ENCODE results near the gene LDLRAD1. TPM values are rescaled to one million over a fixed set of nuclear protein-coding genes. Genes with fewer than 3 reads are reported as not detected.
"Not testable (repeated sequence)": the region's sequence is repeated elsewhere in the genome, so short reads cannot be mapped to it uniquely, and the experiment has no call there.

LDLRAD1 gene
- total and polyA plus RNA-seq, 12 donors: 0.32 to 8.8 (median 1.3) TPM; not detected in 1

GRCh38 chr1:54007613-54008012, 10.4 kb downstream of the LDLRAD1 start:
- H3K4me3 ChIP-seq: no peak overlapping the region
- H3K27me3 ChIP-seq: no peaks in the 10 kb centered on the region
- intact Hi-C loops (cut with DNase I): no loop called here
- TF ChIP-seq, protein P1, sequence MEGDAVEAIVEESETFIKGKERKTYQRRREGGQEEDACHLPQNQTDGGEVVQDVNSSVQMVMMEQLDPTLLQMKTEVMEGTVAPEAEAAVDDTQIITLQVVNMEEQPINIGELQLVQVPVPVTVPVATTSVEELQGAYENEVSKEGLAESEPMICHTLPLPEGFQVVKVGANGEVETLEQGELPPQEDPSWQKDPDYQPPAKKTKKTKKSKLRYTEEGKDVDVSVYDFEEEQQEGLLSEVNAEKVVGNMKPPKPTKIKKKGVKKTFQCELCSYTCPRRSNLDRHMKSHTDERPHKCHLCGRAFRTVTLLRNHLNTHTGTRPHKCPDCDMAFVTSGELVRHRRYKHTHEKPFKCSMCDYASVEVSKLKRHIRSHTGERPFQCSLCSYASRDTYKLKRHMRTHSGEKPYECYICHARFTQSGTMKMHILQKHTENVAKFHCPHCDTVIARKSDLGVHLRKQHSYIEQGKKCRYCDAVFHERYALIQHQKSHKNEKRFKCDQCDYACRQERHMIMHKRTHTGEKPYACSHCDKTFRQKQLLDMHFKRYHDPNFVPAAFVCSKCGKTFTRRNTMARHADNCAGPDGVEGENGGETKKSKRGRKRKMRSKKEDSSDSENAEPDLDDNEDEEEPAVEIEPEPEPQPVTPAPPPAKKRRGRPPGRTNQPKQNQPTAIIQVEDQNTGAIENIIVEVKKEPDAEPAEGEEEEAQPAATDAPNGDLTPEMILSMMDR (IDR thresholded peaks at IDR 0.05): no peak
- no peak for TF ChIP-seq POLR2A (IDR thresholded peaks at IDR 0.05)
- 78 to 95% (median 89%) methylated on average over 4 of the region's 4 CpGs for WGBS, 4 donors
- no peaks in the 10 kb centered on the region for H3K9me3 ChIP-seq (replicated peaks in 1 of 3)
- no peaks in the 10 kb centered on the region for H3K4me1 ChIP-seq (replicated peaks in 1 of 2)
- H3K27ac ChIP-seq: no peak overlapping the region
- DNase-seq: peak in 1 of 7 donors; percentile 5
- H3K36me3 ChIP-seq (replicated peaks in 1 of 2): no peaks in the 10 kb centered on the region

GRCh38 chr1:54006508-54006907, 11.5 kb downstream of the LDLRAD1 start:
- H3K9me3 ChIP-seq (replicated peaks in 1 of 3): no peaks in the 10 kb centered on the region
- H3K27me3 ChIP-seq: no peaks in the 10 kb centered on the region
- H3K4me1 ChIP-seq (replicated peaks in 1 of 2): no peaks in the 10 kb centered on the region
- TF ChIP-seq POLR2A (IDR thresholded peaks at IDR 0.05): no peak
- TF ChIP-seq, protein P1 (IDR thresholded peaks at IDR 0.05): no peak
- no peak overlapping the region for H3K27ac ChIP-seq
- H3K4me3 ChIP-seq: no peak overlapping the region
- intact Hi-C loops (cut with DNase I): no loop called here
- 64 to 75% (median 71%) methylated on average over 4 of the region's 4 CpGs for WGBS, 4 donors
- DNase-seq: peak in 1 of 7 donors; percentile 2
- H3K36me3 ChIP-seq (replicated peaks in 1 of 2): no peaks in the 10 kb centered on the region

DNA sequence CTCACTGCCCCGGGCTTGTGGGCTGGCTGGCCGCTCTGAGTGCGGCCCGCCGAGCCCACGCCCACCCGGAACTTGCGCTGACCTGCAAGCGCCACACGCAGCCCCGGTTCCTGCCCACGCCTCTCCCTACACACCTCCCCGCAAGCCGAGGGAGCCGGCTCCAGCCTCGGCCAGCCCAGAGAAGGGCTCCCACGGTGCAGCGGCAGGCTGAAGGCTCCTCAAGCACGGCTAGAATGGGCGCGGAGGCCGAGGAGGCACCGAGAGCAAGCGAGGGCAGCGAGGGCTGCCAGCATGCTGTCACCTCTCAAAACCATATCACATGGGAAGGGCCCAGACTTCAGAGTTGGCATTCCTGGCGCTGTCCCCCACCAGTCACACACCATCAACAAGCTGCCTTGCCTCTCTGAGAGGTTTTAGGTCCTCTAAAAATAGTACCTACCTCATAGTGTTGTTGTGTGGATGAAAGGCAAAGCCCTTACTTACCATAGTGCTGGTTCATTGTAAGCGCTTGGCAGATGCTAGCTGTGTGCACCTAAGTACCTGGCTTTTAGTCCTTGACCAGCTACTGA, 13.4 kb downstream of the LDLRAD1 start:
- H3K27me3 ChIP-seq: no peaks in the 10 kb centered on the region
- no peaks in the 10 kb centered on the region for H3K36me3 ChIP-seq (replicated peaks in 1 of 2)
- H3K4me3 ChIP-seq: no peak overlapping the region
- no peaks in the 10 kb centered on the region for H3K4me1 ChIP-seq (replicated peaks in 1 of 2)
- WGBS, 4 donors: 92 to 99% (median 95%) methylated on average over 18 to 27 of the region's 27 CpGs
- H3K27ac ChIP-seq: no peak overlapping the region
- no peaks in the 10 kb centered on the region for H3K9me3 ChIP-seq (replicated peaks in 1 of 3)
- DNase-seq: no peak
- TF ChIP-seq, protein P1 (IDR thresholded peaks at IDR 0.05): no peak
- TF ChIP-seq POLR2A (IDR thresholded peaks at IDR 0.05): no peak
- intact Hi-C loops (cut with DNase I): no loop called here

DNA sequence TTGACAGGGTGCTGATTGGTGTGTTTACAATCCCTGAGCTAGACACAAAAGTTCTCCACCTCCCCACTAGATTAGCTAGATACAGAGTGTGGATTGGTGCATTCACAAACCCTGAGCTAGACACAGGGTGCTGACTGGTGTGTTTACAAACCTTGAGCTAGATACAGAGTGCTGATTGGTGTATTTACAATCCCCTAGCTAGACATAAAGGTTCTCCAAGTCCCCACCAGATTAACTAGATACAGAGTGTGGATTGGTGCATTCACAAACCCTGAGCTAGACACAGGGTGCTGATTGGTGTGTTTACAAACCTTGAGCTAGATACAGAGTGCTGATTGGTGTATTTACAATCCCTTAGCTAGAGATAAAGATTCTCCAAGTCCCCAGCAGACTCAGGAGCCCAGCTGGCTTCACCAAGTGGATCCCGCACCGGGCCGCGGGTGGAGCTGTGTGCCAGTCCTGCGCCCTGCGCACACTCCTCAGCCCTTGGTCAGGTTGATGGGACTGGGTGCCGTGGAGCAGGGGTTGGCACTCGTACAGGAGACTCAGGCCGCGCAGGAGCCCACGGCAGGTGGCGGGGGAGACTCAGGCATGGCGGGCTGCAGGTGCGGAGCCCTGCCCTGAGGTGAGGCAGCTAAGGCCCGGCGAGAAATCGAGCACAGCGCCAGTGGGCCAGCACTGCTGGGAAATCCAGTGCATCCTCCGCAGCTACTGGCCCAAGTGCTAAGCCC, 14.1 kb downstream of the LDLRAD1 start:
- DNase-seq: not testable (repeated sequence)
- WGBS, 4 donors: 96 to 100% (median 97%) methylated on average over 5 to 19 of the region's 19 CpGs; no CpG with 5 or more reads in 1 of the 4 donors

More for the DNA sequence above, 14.1 kb downstream of the LDLRAD1 start:
- H3K27ac ChIP-seq; H3K9me3 ChIP-seq (replicated peaks in 1 of 3); H3K27me3 ChIP-seq; H3K4me1 ChIP-seq (replicated peaks in 1 of 2); H3K36me3 ChIP-seq (replicated peaks in 1 of 2); H3K4me3 ChIP-seq; intact Hi-C loops (cut with DNase I): not testable (repeated sequence)
